GM12878 (cell line): ENCODE measurements around the gene ZMYM3. TPM values are rescaled to one million over a fixed set of nuclear protein-coding genes. Genes with fewer than 3 reads are reported as not detected.

Source experiments
- ATAC-seq: fragments of 200-7000 bp; cut with Tn5 transposase; 3 replicates; pipeline ENCODE4 v1.9.1; 2020; ENCODE audit warnings: mild to moderate bottlenecking, moderate library complexity
- BruUV-seq: library from RNA; stranded (reverse); fragments of 400-500 nt; replicated peaks from 2 replicates; lab custom pipeline; 2021; lab: Mats Ljungman, UMichigan
- CTCF ChIA-PET: fragments of 300-600 bp; sonication (Branson Sonifier 250); formaldehyde crosslinking; extraction: SDS; loops from one replicate; lab custom pipeline; 2021; ENCODE audit warnings: inconsistent platforms; lab: Yijun Ruan, JAX
- POLR2A ChIA-PET: fragments of 350-600 bp; formaldehyde crosslinking; extraction: SDS; loops from one replicate; lab custom pipeline; 2021; ENCODE audit warnings: inconsistent platforms; lab: Charles Lee
- RAD21 ChIA-PET: fragments of 300-600 bp; sonication (Branson Sonifier 250); formaldehyde crosslinking; loops from one replicate; lab custom pipeline; 2023; ENCODE audit warnings: antibody characterized with exemption; ENCODE audit not compliant: unreplicated experiment; lab: Charles Lee
- SMC1A ChIA-PET: fragments of 300-600 bp; sonication (Branson Sonifier 250); formaldehyde crosslinking; loops from one replicate; lab custom pipeline; 2023; ENCODE audit not compliant: unreplicated experiment, uncharacterized antibody; lab: Charles Lee
- DNase-seq: peaks from one replicate; pipeline ENCODE4 v3.0.0-alpha.2; 2011; ENCODE audit warnings: low read depth, low spot score
- FAIRE-seq: peaks from 3 replicates; lab custom pipeline; 2011; peaks lifted over from hg19 to GRCh38; lab: Jason Lieb, UNC
- H2AFZ ChIP-seq: 2 replicates; pipeline ENCODE4 v1.6.0; 2011; ENCODE audit warnings: low read depth, low read length, control low read depth; ENCODE audit not compliant: control insufficient read depth
- H3K27ac ChIP-seq: 2 replicates; pipeline ENCODE4 v1.5.1; 2011; ENCODE audit warnings: control low read depth; ENCODE audit not compliant: control insufficient read depth, insufficient read depth
- H3K27me3 ChIP-seq, 2 experiments: replicated peaks in 1 of 2; 2 replicates each; pipeline versions ENCODE4 v1.6.0 to v1.6.1; 2011; ENCODE audit warnings: low read length in 1 of 2; ENCODE audit not compliant: control insufficient read depth in 2 of 2, insufficient read depth in 2 of 2
- H3K36me3 ChIP-seq, 2 experiments: 2 replicates each; pipeline ENCODE4 v1.5.1; 2011; ENCODE audit warnings: low read length in 1 of 2; ENCODE audit not compliant: control insufficient read depth in 2 of 2, insufficient read depth in 2 of 2
- H3K4me1 ChIP-seq: 2 replicates; pipeline ENCODE4 v1.6.1; 2011; ENCODE audit warnings: mild to moderate bottlenecking, low read length, moderate library complexity, mixed read lengths; ENCODE audit not compliant: control insufficient read depth, insufficient read depth
- H3K4me2 ChIP-seq: 2 replicates; pipeline ENCODE4 v1.6.0; 2011; ENCODE audit warnings: control low read depth; ENCODE audit not compliant: control insufficient read depth, insufficient read depth
- H3K4me3 ChIP-seq: fragments of 200-600 bp; sonication (generic); 2 replicates; pipeline ENCODE4 v1.5.1; 2016
- H3K79me2 ChIP-seq: 2 replicates; pipeline ENCODE4 v1.6.0; 2011; ENCODE audit warnings: low read length; ENCODE audit not compliant: control insufficient read depth, insufficient read depth
- H3K9ac ChIP-seq: 2 replicates; pipeline ENCODE4 v1.8.0; 2011; ENCODE audit warnings: low read length, control low read depth, mixed read lengths; ENCODE audit not compliant: control insufficient read depth, insufficient read depth
- H3K9me3 ChIP-seq: replicated peaks from 3 replicates; pipeline ENCODE4 v1.5.1; 2011; ENCODE audit warnings: mild to moderate bottlenecking, low read length; ENCODE audit not compliant: control insufficient read depth, insufficient read depth
- H4K20me1 ChIP-seq: 2 replicates; pipeline ENCODE4 v1.6.0; 2011; ENCODE audit not compliant: control insufficient read depth, insufficient read depth
- BACH1 ChIP-seq: fragments of 450-650 bp; IDR thresholded peaks from 2 replicates; pipeline ENCODE4 v1.6.1; 2017; ENCODE audit warnings: mild to moderate bottlenecking, borderline replicate concordance
- CBX5 ChIP-seq: sonication (generic); IDR thresholded peaks from 2 replicates; pipeline ENCODE4 v1.6.1; 2016; ENCODE audit warnings: low read depth, moderate library complexity, mild to moderate bottlenecking, inconsistent platforms
- CHD4 ChIP-seq: fragments of 200-600 bp; sonication (generic); IDR thresholded peaks from 2 replicates; pipeline ENCODE4 v1.6.1; 2016; ENCODE audit warnings: mild to moderate bottlenecking
- CTCF ChIP-seq, 3 experiments: IDR thresholded peaks in 2 of 3; conservative IDR thresholded peaks in 1 of 3; 2 replicates each; pipeline ENCODE4 v1.5.1; 2011; ENCODE audit warnings: low read depth in 3 of 3, low read length in 3 of 3, mild to moderate bottlenecking in 3 of 3, control low read depth in 2 of 3, moderate library complexity in 2 of 3, inconsistent platforms in 1 of 3, mixed read lengths in 1 of 3; ENCODE audit not compliant: control insufficient read depth in 2 of 3, insufficient read depth in 1 of 3; ENCODE audit errors: extremely low read depth in 1 of 3
- HSF1 ChIP-seq: fragments of 150-350 bp; IDR thresholded peaks from 2 replicates; pipeline ENCODE4 v1.6.1; 2014; ENCODE audit warnings: mild to moderate bottlenecking, low read depth, low read length
- NFYA ChIP-seq: IDR thresholded peaks from 2 replicates; pipeline ENCODE4 v1.6.1; 2011; ENCODE audit warnings: low read depth, mild to moderate bottlenecking, low read length, improper control_type of control experiment, borderline replicate concordance
- POLR2A ChIP-seq: IDR thresholded peaks from 2 replicates; pipeline ENCODE4 v1.6.1; 2011; ENCODE audit warnings: low read depth, mild to moderate bottlenecking, low read length
- POLR2AphosphoS5 ChIP-seq: IDR thresholded peaks from 2 replicates; pipeline ENCODE4 v1.6.1; 2011; ENCODE audit warnings: mild to moderate bottlenecking, low read length, inconsistent platforms
- RBBP5 ChIP-seq: fragments of 200-600 bp; sonication (generic); conservative IDR thresholded peaks from 2 replicates; pipeline ENCODE4 v1.6.1; 2016
- TARDBP ChIP-seq: IDR thresholded peaks from 2 replicates; pipeline ENCODE4 v1.6.1; 2016; ENCODE audit warnings: borderline replicate concordance
- ZNF207 ChIP-seq: fragments of 450-650 bp; IDR thresholded peaks from 2 replicates; pipeline ENCODE4 v1.6.1; 2014; ENCODE audit warnings: antibody characterized with exemption, mild to moderate bottlenecking, borderline replicate concordance
- ZZZ3 ChIP-seq: IDR thresholded peaks from 2 replicates; pipeline ENCODE4 v1.6.1; 2011; ENCODE audit warnings: low read depth; ENCODE audit not compliant: control insufficient read depth, insufficient read length
- WGBS: methylation state at CpG from one replicate; pipeline ENCODE4 v1.1.6; 2016; ENCODE audit warnings: low lambda C conversion rate; ENCODE audit not compliant: insufficient replicate concordance, insufficient coverage; ENCODE audit errors: missing lambda C conversion rate; 5-methylcytosine and 5-hydroxymethylcytosine counted together
- in situ Hi-C: fragments of 300-500 bp; cut with MboI; formaldehyde crosslinking; loops from 9 replicates; pipeline ENCODE4 v1.14.3; 2018; ENCODE audit warnings: mixed read lengths
- intact Hi-C: fragments of 100-400 bp; cut with micrococcal nuclease; formaldehyde crosslinking; loops from one replicate; pipeline ENCODE4 v1.14.2; 2022; ENCODE audit not compliant: unreplicated experiment
- polyA plus RNA-seq, 11 experiments: library from polyadenylated mRNA; depleted of rRNA in 4 of 11; unstranded in 6 of 11; stranded (reverse) in 5 of 11; fragments of >200 nt; fragmentation: Nextera tagmentation in 4 of 11; fragmentation: Illumina TruSeq in 1 of 11; extraction: Ambion mirVana in 4 of 11; extraction: Trizol in 1 of 11; gene quantifications; 1 replicate in 1 of 11; 2 replicates in 10 of 11; pipeline versions ENCODE4 v1.2.1 to v1.2.3, GENCODE V29; 2011 to 2016; ENCODE audit warnings: inconsistent platforms in 2 of 11, missing spikeins in 2 of 11, low read depth in 1 of 11
- total RNA-seq, 4 experiments: library from RNA; depleted of rRNA in 3 of 4; stranded (reverse); fragments of >200 nt in 3 of 4; fragmentation: Illumina TruSeq in 1 of 4; extraction: Trizol in 1 of 4; gene quantifications; 2 replicates each; pipeline versions ENCODE4 v1.2.1 to v1.2.3, GENCODE V29; 2013 to 2021
- TF ChIP-seq, protein P1 (sequence below): IDR thresholded peaks from 2 replicates; pipeline ENCODE4 v1.6.1; 2012; ENCODE audit warnings: low read depth, low read length, improper control_type of control experiment

The ZMYM3 gene
- total and polyA plus RNA-seq, 10 of the 15 experiments (the other 5 are each of a cell fraction or from before 2014, with no cell fraction given), result 2.3 to 28.1 (median 12.3) TPM

DNA sequence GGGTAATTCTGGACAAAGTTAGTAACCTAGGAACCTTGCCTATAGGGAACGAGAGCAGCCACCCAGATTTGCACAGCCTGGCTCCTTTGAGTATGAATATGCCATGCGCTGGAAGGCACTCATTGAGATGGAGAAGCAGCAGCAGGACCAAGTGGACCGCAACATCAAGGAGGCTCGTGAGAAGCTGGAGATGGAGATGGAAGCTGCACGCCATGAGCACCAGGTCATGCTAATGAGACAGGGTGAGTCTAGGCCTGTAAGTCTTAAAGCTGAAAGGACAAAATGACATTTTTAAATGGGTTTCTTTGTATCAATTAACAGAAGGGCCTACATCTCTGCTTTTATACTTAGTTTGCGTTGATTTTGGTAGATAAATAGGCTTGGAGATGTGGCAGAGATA, 42.9 kb upstream of the ZMYM3 start:
- POLR2A ChIA-PET, result interaction anchor here (1.0 kb wide), 1 partner anchor 13 kb away, joined by 3 read pairs; the partner anchor contains the start of gene NONO
- in situ Hi-C loops (no loop called here), intact Hi-C loops (no loop called here)
- Histone ChIP-seq H3K27ac (no peak overlapping the region), H2AFZ (no peak overlapping the region), H3K9me3 (no peaks in the 10 kb centered on the region), H3K4me3 (no peak overlapping the region), H4K20me1 (no peaks in the 10 kb centered on the region), H3K4me2 (no peak overlapping the region), H3K79me2 (no peaks in the 10 kb centered on the region), H3K36me3 (peaks cover 0 to 16% of the 10 kb centered on the region in 2 experiments), H3K4me1 (no peaks in the 10 kb centered on the region), H3K27me3 (no peaks in the 10 kb centered on the region; a peak in 1 of 4 replicates), H3K9ac (no peak overlapping the region)
- FAIRE-seq (no peak), ATAC-seq (no peak), DNase-seq (no peak)
- RAD21 ChIA-PET, result no interaction called here
- SMC1A ChIA-PET, result no interaction called here
- WGBS, result 72% methylated on average over 6 of the region's 6 CpGs
- TF ChIP-seq POLR2A (0 out of 2 replicates have a peak, but pooled peaks have one; percentile 19), POLR2AphosphoS5 (peak; percentile 15; the same call in 1 of the 2 replicates), CHD4 (no peak)
- BruUV-seq, result no TSS peak
- CTCF ChIA-PET, result interaction anchor here (0.6 kb wide), 1 partner anchor 86 kb away, joined by 3 read pairs; no protein-coding TSS in a partner anchor

- H3K4me2 ChIP-seq, result no peak overlapping the region
- SMC1A ChIA-PET, result no interaction called here
- in situ Hi-C loops (no loop called here), intact Hi-C loops (no loop called here)
- POLR2A ChIA-PET, result interaction anchor here (1.2 kb wide), 1 partner anchor 9 kb away, joined by 3 read pairs; the partner anchor contains the start of gene NONO
- H3K27me3 ChIP-seq, result no peaks in the 10 kb centered on the region
- peaks cover 16% of the 10 kb centered on the region for H3K79me2 ChIP-seq
- H3K27ac ChIP-seq, result no peak overlapping the region
- DNase-seq (no peak), FAIRE-seq (no peak), ATAC-seq (no peak)
- no peaks in the 10 kb centered on the region for H3K9me3 ChIP-seq
- BruUV-seq, result no TSS peak
- H3K36me3 ChIP-seq, result peaks cover 0 to 11% of the 10 kb centered on the region in 2 experiments
- WGBS, result 53% methylated on average over 7 of the region's 7 CpGs
- H2AFZ ChIP-seq, result no peak overlapping the region
- RAD21 ChIA-PET, result no interaction called here
- H3K4me3 ChIP-seq, result no peak overlapping the region
- no peaks in the 10 kb centered on the region for H3K4me1 ChIP-seq
- no peaks in the 10 kb centered on the region for H4K20me1 ChIP-seq
- CTCF ChIA-PET, result no interaction called here
- H3K9ac ChIP-seq, result no peak overlapping the region
- TF ChIP-seq, protein P1, sequence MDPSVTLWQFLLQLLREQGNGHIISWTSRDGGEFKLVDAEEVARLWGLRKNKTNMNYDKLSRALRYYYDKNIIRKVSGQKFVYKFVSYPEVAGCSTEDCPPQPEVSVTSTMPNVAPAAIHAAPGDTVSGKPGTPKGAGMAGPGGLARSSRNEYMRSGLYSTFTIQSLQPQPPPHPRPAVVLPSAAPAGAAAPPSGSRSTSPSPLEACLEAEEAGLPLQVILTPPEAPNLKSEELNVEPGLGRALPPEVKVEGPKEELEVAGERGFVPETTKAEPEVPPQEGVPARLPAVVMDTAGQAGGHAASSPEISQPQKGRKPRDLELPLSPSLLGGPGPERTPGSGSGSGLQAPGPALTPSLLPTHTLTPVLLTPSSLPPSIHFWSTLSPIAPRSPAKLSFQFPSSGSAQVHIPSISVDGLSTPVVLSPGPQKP, result no peak
- TF ChIP-seq TARDBP (no peak), BACH1 (no peak), ZZZ3 (no peak), CTCF (IDR thresholded peaks at IDR 0.05 in 2 of 3, conservative IDR thresholded peaks at IDR 0.05 in 1 of 3; ENCODE audit: control insufficient read depth in 2 of 3, extremely low read depth in 1 of 3, insufficient read depth in 1 of 3, low read depth in 3 of 3, low read length in 3 of 3) (no peak), HSF1 (no peak), RBBP5 (no peak), NFYA (no peak), ZNF207 (no peak), CBX5 (no peak)
Observed at GRCh38 chrX:71292669-71293365, 38.9 kb upstream of the ZMYM3 start.
